HG02870 (cell line): Measurements from ENCODE around the gene TTLL11.

Experiments
- ATAC-seq: cut with Tn5 transposase; IDR thresholded peaks from one replicate; pipeline ENCODE4 v1.9.1; 2021; ENCODE audit warnings: mild to moderate bottlenecking, moderate library complexity; ENCODE audit not compliant: unreplicated experiment

The TTLL11 gene

GRCh38 chr9:122110100-122110833, 17.2 kb upstream of the TTLL11 start:
- ATAC-seq: no peak

DNA sequence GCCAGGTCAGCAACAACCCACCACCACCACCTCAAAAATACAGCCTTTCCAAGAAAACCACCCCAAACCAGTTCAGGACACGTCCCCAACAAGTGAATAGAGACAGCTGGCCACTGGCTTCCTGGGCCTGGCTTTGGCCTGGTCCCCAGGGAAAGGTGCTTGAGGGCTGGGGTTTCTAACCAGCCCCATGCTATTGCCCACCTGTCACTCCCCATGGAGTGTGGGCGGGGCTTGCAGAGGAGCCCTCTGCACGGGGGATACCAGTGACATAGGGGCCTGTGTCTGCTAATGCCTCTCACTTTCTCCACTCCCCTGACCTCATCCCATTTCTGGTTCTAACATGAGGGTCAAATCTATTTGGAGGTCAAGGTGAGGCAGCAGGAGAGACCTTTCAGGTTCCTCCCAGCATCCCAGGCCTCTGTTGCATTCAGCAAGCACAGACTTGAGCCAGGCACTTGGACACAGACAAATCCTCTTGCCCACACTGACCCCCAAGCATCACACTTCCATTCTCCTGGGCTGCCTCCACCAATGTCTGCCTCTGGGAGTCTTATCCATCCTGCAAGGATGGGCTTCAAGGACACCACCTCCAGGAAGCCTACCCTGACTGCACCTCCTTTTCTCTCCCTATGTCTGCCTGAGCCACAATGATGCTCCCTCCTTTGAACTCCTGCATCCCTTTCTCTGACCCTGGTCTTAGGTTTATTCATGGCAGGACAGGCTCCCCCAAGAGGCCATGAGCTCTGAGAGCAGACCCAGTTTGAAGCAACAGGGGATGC, 16.1 kb upstream of the TTLL11 start:
- ATAC-seq: no peak

DNA sequence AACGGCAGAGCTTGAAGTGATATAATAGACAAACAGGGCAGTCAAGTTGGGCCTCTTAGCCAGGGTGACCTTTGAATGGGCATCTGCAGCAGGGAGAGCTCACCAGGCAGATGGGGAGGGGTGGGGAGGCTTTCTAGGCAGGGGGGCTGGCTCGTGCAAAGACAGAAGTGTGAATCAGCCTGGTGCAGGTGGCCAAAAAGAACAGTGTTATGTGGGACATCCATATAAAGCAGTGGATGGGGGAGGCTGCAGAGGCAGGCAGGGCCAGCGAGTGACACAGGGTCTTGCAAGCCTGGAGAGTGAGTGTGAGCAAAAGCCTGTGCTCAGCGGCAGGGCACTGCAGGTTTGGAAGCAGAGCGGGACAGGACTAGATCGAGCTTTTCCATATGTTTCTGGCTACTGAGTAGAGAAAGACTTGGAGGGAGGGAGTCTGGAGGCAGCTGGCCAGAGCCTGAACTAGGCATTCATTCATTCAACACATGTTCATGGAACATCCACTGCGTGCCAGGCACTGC, 14.2 kb upstream of the TTLL11 start:
- ATAC-seq: no peak

GRCh38 chr9:122106576-122106975, 13.5 kb upstream of the TTLL11 start:
- ATAC-seq: no peak

- ATAC-seq: no peak
Measured at GRCh38 chr9:122103985-122104384, 10.9 kb upstream of the TTLL11 start.

- no peak for ATAC-seq
Measured at GRCh38 chr9:122102156-122102555, 9.0 kb upstream of the TTLL11 start.

GRCh38 chr9:122100756-122101155, 7.6 kb upstream of the TTLL11 start:
- ATAC-seq: no peak

DNA sequence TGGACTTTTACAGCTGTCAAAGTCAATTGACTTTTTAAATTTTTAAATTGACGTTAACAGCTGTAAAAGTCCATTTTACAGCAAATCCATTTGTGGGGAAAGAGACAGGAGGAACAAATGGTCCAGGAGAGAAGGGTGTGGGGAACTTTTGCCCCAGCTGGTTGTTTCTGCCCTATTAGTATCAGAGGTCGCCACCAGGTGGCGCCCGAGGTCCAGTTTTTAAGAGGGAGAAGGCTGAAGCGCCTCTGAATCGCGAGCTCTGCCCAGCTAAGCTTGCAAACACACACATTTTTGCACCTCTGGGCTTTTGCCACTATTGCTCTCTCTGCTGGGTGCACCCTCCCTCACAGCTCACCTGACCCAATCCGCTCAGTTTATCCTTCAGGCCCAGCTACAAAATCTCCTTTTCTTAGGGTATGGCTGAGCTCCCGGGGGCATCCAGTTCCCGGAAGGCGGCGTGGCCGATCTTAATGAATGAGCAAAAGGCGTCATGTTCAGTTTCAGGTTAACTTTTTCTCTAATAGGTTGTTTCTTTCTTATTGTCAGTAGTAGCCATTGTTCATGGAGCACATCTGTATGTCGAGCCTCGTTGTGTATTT, 6.3 kb upstream of the TTLL11 start:
- ATAC-seq: no peak

GRCh38 chr9:122097679-122098315, 4.7 kb upstream of the TTLL11 start:
- ATAC-seq: no peak

GRCh38 chr9:122096620-122097415, 3.7 kb upstream of the TTLL11 start:
- no peak for ATAC-seq

- ATAC-seq: no peak
Measured at GRCh38 chr9:122095010-122095767, 2.1 kb upstream of the TTLL11 start.

DNA sequence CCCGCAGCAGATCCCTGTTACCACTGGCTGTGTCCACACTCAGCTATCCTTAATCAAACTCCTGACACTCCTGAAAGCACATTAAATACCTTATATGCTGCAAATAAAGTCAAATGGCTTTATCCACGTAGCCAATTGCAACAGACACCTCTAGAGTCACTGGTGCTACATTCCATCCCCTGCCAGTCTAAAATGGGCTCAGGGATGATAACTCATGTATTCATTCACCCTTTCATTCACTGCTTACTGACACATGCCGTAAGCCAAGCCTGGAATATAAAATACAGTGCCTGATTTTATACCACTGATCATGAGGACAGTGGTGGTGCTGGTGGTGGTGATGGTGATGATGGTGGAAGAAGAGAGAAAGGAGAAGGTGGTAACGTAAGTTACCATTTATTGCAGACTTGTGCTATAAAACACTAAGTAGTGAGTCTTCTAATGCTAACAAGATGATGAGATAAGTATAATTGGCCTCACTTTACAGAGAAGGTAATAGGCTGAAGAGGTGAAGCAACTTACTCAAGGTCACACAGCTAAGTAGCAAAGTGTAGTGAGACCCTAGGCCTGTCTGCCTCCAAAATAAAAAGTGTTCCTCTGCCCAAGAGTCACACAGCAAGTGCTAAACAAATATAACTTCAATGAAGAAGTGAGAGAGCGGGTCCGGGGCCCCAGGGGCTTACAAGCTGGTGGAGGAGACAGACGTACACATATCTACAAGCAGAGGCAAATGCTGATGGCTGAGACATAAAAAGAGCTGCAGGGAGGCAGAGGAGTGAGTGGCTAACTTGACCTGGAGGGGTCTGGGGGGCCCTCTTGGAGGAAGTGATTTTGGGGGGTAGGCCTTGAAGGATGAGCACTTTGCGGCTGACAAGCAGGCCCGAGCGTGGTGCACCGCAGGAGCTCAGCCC, 1.2 kb downstream of the TTLL11 start:
- no peak for ATAC-seq

- ATAC-seq: no peak
Measured at GRCh38 chr9:122090981-122091380, 2.1 kb downstream of the TTLL11 start.

DNA sequence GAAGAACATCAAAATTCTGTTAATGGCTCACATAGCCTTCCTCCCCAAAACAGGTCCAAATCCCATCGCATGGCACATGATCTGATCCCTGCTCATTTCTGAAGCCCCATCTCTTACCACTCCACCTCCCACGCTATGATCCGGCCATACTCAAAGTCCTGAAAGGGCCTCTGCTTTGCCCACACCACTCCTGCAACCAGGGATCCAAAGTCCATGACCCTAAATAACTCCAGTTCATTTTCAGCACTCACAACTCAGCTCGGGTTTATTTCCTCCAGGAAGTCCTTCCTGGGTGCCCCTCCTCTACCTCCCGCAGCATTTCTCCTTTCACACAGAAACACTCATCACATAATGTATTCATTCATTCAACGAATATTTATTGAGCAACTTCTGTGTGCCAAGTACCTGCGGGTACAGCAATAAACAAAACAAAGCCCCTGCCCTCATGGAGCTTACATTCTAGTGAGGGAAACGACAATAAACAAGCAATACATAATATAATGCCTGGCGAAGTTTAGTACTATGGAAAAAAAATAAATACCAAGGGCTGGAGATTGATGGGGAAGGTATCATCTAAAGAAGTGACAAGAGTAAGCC, 2.7 kb downstream of the TTLL11 start:
- ATAC-seq: no peak

- ATAC-seq: no peak
Measured at GRCh38 chr9:122088880-122089706, 4.0 kb downstream of the TTLL11 start.

DNA sequence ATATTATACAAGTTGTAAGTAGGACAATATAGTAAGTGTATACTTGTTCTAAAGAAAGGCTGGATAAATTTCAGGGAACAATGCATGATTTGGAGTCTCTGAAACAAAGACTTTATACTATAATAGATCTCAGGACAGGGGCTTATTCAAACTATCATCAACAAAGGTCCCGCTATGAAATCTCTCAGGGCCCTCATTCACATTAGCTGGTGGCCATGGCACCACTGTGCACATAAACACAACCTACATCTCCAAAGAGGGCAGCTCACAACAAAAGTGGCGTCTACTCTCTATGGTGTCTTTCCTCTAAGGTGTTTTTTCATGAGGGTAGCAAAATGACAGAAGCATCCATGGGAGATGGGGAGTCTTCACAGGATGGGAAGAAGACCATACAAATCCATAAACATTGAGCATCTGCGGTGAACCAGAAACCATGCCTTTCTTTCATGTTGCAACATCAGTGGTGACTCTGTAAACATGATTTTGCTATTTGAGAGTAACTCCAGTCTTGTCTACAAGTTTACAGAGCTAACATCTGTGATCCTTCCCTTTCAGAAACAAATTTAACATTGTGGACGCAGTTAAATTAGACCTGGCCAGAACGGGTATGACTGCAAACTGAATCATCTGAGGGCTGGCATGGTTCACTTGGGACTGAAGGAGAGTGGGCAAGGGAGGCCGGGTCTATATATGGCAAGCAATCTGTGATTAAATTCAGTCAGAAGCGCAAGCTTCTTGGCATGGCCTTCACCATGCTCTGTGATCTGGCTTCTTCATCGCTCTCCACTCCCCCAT, 5.5 kb downstream of the TTLL11 start:
- no peak for ATAC-seq

GRCh38 chr9:122086873-122087272, 6.2 kb downstream of the TTLL11 start:
- ATAC-seq: no peak
